PFSK-1 (cell line): Measurements from ENCODE around the gene TPD52L2.

Experiments used
- POLR2AphosphoS5 ChIP-seq: IDR thresholded peaks from 2 replicates; pipeline ENCODE4 v1.6.1; 2012; ENCODE audit warnings: low read depth, mild to moderate bottlenecking, control low read depth, low read length, moderate library complexity
- TF ChIP-seq, protein P1 (sequence below), 2 experiments: IDR thresholded peaks; 2 replicates each; pipeline versions ENCODE4 v1.6.1 to v1.8.0; 2011 to 2012; ENCODE audit warnings: low read depth in 2 of 2, low read length in 2 of 2, control low read depth in 1 of 2, inconsistent platforms in 1 of 2, mild to moderate bottlenecking in 1 of 2, moderate library complexity in 1 of 2; ENCODE audit not compliant: insufficient read depth in 1 of 2

DNA sequence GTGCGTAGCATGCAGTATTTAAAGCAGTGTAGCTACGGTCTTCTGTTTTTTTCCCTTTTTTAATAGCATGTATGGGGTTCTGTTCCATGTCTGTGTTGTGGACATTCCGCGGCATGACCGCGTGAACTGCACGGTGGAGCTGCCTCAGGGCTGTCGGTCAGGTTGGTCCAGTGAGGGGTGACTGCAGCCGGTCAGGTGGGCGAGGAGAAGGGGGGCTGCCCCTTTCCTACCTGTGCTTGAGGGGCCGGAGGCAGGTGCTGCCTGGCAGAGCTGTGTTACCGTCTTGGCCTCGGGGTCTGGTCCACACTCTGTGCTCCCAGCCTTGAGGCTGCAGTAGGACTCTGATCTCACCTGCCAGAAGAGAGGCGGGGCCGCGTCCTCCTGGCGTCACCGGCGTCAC is 66.7 kb downstream of the TPD52L2 start:
- TF ChIP-seq, protein P1, sequence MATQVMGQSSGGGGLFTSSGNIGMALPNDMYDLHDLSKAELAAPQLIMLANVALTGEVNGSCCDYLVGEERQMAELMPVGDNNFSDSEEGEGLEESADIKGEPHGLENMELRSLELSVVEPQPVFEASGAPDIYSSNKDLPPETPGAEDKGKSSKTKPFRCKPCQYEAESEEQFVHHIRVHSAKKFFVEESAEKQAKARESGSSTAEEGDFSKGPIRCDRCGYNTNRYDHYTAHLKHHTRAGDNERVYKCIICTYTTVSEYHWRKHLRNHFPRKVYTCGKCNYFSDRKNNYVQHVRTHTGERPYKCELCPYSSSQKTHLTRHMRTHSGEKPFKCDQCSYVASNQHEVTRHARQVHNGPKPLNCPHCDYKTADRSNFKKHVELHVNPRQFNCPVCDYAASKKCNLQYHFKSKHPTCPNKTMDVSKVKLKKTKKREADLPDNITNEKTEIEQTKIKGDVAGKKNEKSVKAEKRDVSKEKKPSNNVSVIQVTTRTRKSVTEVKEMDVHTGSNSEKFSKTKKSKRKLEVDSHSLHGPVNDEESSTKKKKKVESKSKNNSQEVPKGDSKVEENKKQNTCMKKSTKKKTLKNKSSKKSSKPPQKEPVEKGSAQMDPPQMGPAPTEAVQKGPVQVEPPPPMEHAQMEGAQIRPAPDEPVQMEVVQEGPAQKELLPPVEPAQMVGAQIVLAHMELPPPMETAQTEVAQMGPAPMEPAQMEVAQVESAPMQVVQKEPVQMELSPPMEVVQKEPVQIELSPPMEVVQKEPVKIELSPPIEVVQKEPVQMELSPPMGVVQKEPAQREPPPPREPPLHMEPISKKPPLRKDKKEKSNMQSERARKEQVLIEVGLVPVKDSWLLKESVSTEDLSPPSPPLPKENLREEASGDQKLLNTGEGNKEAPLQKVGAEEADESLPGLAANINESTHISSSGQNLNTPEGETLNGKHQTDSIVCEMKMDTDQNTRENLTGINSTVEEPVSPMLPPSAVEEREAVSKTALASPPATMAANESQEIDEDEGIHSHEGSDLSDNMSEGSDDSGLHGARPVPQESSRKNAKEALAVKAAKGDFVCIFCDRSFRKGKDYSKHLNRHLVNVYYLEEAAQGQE (IDR thresholded peaks at IDR 0.05; ENCODE audit: insufficient read depth in 1 of 2, low read depth in 2 of 2, low read length in 2 of 2), result no peak
- TF ChIP-seq POLR2AphosphoS5, result no peak
